Skin of body (tissue), 2 donors: ENCODE data around the gene GFY. TPM values are rescaled to one million over a fixed set of nuclear protein-coding genes. Genes with fewer than 3 reads are reported as not detected.
A peak's percentile ranks its signal among the peaks of the same experiment; 100 is the strongest.
"Not testable (repeated sequence)": the region's sequence is repeated elsewhere in the genome, so short reads cannot be mapped to it uniquely, and the experiment has no call there.

Source experiments
- DNase-seq: peaks from one replicate; lab custom pipeline; 2025; lab: John Stamatoyannopoulos, UW
- total RNA-seq: library from RNA; depleted of rRNA; stranded (reverse); fragments of >200 nt; gene quantifications from one replicate; pipeline ENCODE4 v1.2.3, GENCODE V29; 2014

GFY gene
- total RNA-seq, 1 donor from 2014 or later: not detected

- peak; percentile 85 for DNase-seq
Observed at GRCh38 chr19:49442771-49443365, 17.7 kb downstream of the GFY start.

GRCh38 chr19:49443366-49444099 is 18.3 kb downstream of the GFY start:
- DNase-seq: peak; percentile 97

GRCh38 chr19:49444100-49444700 is 19.0 kb downstream of the GFY start:
- DNase-seq: not testable (repeated sequence)

- no peak for DNase-seq
Observed at GRCh38 chr19:49445997-49446396, 20.8 kb downstream of the GFY start.

GRCh38 chr19:49447485-49448431 is 22.6 kb downstream of the GFY start:
- no peak for DNase-seq

- no peak for DNase-seq
Observed at GRCh38 chr19:49448432-49448786, 23.2 kb downstream of the GFY start.

- no peak for DNase-seq
Observed at GRCh38 chr19:49450405-49450804, 25.2 kb downstream of the GFY start.

- peak; percentile 100 for DNase-seq
Observed at GRCh38 chr19:49451430-49452181, 26.4 kb downstream of the GFY start, which contains the start of gene PIH1D1. PIH1D1 (minus strand) TSS chr19:49451814; CDS start chr19:49451574, 240 bp downstream.

- peak; percentile 99 for DNase-seq
Observed at GRCh38 chr19:49453013-49453756, 28.0 kb downstream of the GFY start, which contains the start of gene ALDH16A1. ALDH16A1 (plus strand) TSS chr19:49453225; CDS start chr19:49453332, 107 bp downstream.

- DNase-seq: no peak
Observed at GRCh38 chr19:49453757-49454240, 28.6 kb downstream of the GFY start.

GRCh38 chr19:49455773-49456172 is 30.6 kb downstream of the GFY start:
- DNase-seq: peak; percentile 82

GRCh38 chr19:49456326-49456725 is 31.1 kb downstream of the GFY start:
- no peak for DNase-seq

- DNase-seq: no peak
Observed at GRCh38 chr19:49458567-49458903, 33.3 kb downstream of the GFY start.

- DNase-seq: no peak
Observed at GRCh38 chr19:49459388-49459787, 34.2 kb downstream of the GFY start.

GRCh38 chr19:49461130-49461529 is 35.9 kb downstream of the GFY start:
- not testable (repeated sequence) for DNase-seq

GRCh38 chr19:49461656-49462055 is 36.5 kb downstream of the GFY start:
- no peak for DNase-seq

- DNase-seq: no peak
Observed at GRCh38 chr19:49462492-49462891, 37.3 kb downstream of the GFY start.

- DNase-seq: no peak
Observed at GRCh38 chr19:49463960-49464740, 39.0 kb downstream of the GFY start.

GRCh38 chr19:49465371-49465770 is 40.2 kb downstream of the GFY start:
- no peak for DNase-seq
